CD14-positive monocyte (primary cell): Measurements from ENCODE around the gene LYPLAL1. TPM values are rescaled to one million over a fixed set of nuclear protein-coding genes. Genes with fewer than 3 reads are reported as not detected.

Experiments used
- DNase-seq, 3 donors: peaks; one replicate each; pipeline ENCODE4 v3.0.0-alpha.2; 2011 to 2022
- H2AFZ ChIP-seq: 2 replicates; pipeline ENCODE4 v1.6.0; 2012; ENCODE audit warnings: mild to moderate bottlenecking, low read depth, low read length, inconsistent platforms; ENCODE audit not compliant: insufficient read depth, poor library complexity, severe bottlenecking
- H3K27ac ChIP-seq, 2 donors: 1 replicate in 1 of 2; 2 replicates in 1 of 2; pipeline ENCODE4 v1.5.1; 2012 to 2013; ENCODE audit warnings: low read length in 2 of 2, control low read depth in 1 of 2, inconsistent platforms in 1 of 2, low read depth in 1 of 2, mild to moderate bottlenecking in 1 of 2
- H3K27me3 ChIP-seq, 2 donors: one replicate each; pipeline versions ENCODE4 v1.6.0 to v1.6.1; 2011 to 2013; ENCODE audit warnings: low read length in 2 of 2; ENCODE audit not compliant: control insufficient read depth in 2 of 2, insufficient read depth in 2 of 2
- H3K36me3 ChIP-seq, 2 donors: replicated peaks in 1 of 2; 1 replicate in 1 of 2; 2 replicates in 1 of 2; pipeline versions ENCODE4 v1.5.1 to v1.6.1; 2012 to 2013; ENCODE audit warnings: low read length in 2 of 2, control low read depth in 1 of 2, inconsistent platforms in 1 of 2, mild to moderate bottlenecking in 1 of 2; ENCODE audit not compliant: insufficient read depth in 2 of 2, control insufficient read depth in 1 of 2
- H3K4me1 ChIP-seq, 2 donors: 1 replicate in 1 of 2; 2 replicates in 1 of 2; pipeline versions ENCODE4 v1.5.1 to v1.6.1; 2012 to 2013; ENCODE audit warnings: low read length in 2 of 2, control low read depth in 1 of 2, inconsistent platforms in 1 of 2, mild to moderate bottlenecking in 1 of 2, moderate library complexity in 1 of 2; ENCODE audit not compliant: insufficient read depth in 2 of 2, control insufficient read depth in 1 of 2
- H3K4me2 ChIP-seq: replicated peaks from 2 replicates; pipeline ENCODE3; 2012; ENCODE audit warnings: low read length, moderate library complexity, mild to moderate bottlenecking; ENCODE audit not compliant: poor library complexity, severe bottlenecking; ENCODE audit errors: extremely low read depth
- H3K4me3 ChIP-seq, 3 experiments: fragments of 200-600 bp in 1 of 3; sonication (generic) in 1 of 3; replicated peaks in 1 of 3; 1 replicate in 2 of 3; 2 replicates in 1 of 3; pipeline ENCODE4 v1.5.1; 2011 to 2013; ENCODE audit warnings: low read length in 3 of 3, mild to moderate bottlenecking in 3 of 3, control low read depth in 2 of 3, low read depth in 2 of 3, inconsistent platforms in 1 of 3, moderate library complexity in 1 of 3
- H3K79me2 ChIP-seq: 2 replicates; pipeline ENCODE4 v1.6.0; 2012; ENCODE audit warnings: mild to moderate bottlenecking, control low read depth, inconsistent platforms, low read length, moderate library complexity; ENCODE audit not compliant: insufficient read depth
- H3K9ac ChIP-seq: 2 replicates; pipeline ENCODE4 v1.6.0; 2017; ENCODE audit warnings: low read length, mild to moderate bottlenecking; ENCODE audit not compliant: insufficient read depth, poor library complexity, severe bottlenecking
- H3K9me3 ChIP-seq, 2 donors: replicated peaks in 1 of 2; 1 replicate in 1 of 2; 2 replicates in 1 of 2; pipeline versions ENCODE4 v1.5.1 to v1.6.1; 2012 to 2013; ENCODE audit warnings: low read length in 2 of 2, control low read depth in 1 of 2; ENCODE audit not compliant: control insufficient read depth in 1 of 2, insufficient read depth in 1 of 2
- H4K20me1 ChIP-seq: 2 replicates; pipeline ENCODE4 v1.6.0; 2012; ENCODE audit warnings: mild to moderate bottlenecking, low read length, control low read depth, moderate library complexity; ENCODE audit not compliant: insufficient read depth
- H3K27ac Mint-ChIP-seq, 7 donors: one replicate each; pipeline ENCODE4 v1.8.0; 2020; ENCODE audit warnings: mild to moderate bottlenecking in 7 of 7, mixed read lengths in 7 of 7, moderate library complexity in 6 of 7, inconsistent platforms in 2 of 7
- H3K27me3 Mint-ChIP-seq, 3 donors: one replicate each; pipeline ENCODE4 v1.8.0; 2021 to 2022; ENCODE audit warnings: low read depth in 3 of 3, mild to moderate bottlenecking in 3 of 3, mixed read lengths in 3 of 3, moderate library complexity in 3 of 3, inconsistent platforms in 1 of 3
- H3K36me3 Mint-ChIP-seq, 2 donors: one replicate each; pipeline ENCODE4 v1.8.0; 2020; ENCODE audit warnings: mixed read lengths in 2 of 2, inconsistent platforms in 1 of 2, mild to moderate bottlenecking in 1 of 2
- H3K4me1 Mint-ChIP-seq: one replicate; pipeline ENCODE4 v1.8.0; 2020; ENCODE audit warnings: mild to moderate bottlenecking, mixed read lengths
- H3K4me3 Mint-ChIP-seq, 2 donors: one replicate each; pipeline ENCODE4 v1.8.0; 2020; ENCODE audit warnings: mild to moderate bottlenecking in 2 of 2, mixed read lengths in 2 of 2, moderate library complexity in 1 of 2
- H3K9me3 Mint-ChIP-seq, 7 donors: one replicate each; pipeline ENCODE4 v1.8.0; 2020 to 2022; ENCODE audit warnings: mixed read lengths in 7 of 7, mild to moderate bottlenecking in 6 of 7, moderate library complexity in 6 of 7, inconsistent platforms in 2 of 7
- CTCF ChIP-seq: fragments of 200-600 bp; IDR thresholded peaks from one replicate; pipeline ENCODE4 v1.8.0; 2022; ENCODE audit warnings: antibody characterized with exemption, mild to moderate bottlenecking
- whole genome bisulfite sequencing: methylation state at CpG from one replicate; pipeline ENCODE4 v1.1.5; 2013; ENCODE audit warnings: missing lambda C conversion rate; ENCODE audit not compliant: insufficient coverage; 5-methylcytosine and 5-hydroxymethylcytosine counted together
- intact Hi-C, 2 donors: fragments of 100-400 bp; cut with micrococcal nuclease; formaldehyde crosslinking; loops; one replicate each; pipeline versions ENCODE4 v1.15.0 to v1.15.1; 2023
- polyA plus RNA-seq, 3 donors: library from polyadenylated mRNA; depleted of rRNA in 1 of 3; unstranded in 2 of 3; stranded (reverse) in 1 of 3; fragments of 300-500 nt in 2 of 3; fragments of >200 nt in 1 of 3; fragmentation: Illumina TruSeq in 2 of 3; gene quantifications; 1 replicate in 2 of 3; 2 replicates in 1 of 3; pipeline ENCODE4 v1.2.3, GENCODE V29; 2012 to 2021

The LYPLAL1 gene
- polyA plus RNA-seq, 3 donors = 10.2 to 55.9 (median 36.1) TPM

GRCh38 chr1:219176168-219176567, 2.5 kb downstream of the LYPLAL1 start:
- H3K36me3 ChIP-seq = peaks cover 0 to 2% of the 10 kb centered on the region in 2 donors

GRCh38 chr1:219177363-219177762, 3.7 kb downstream of the LYPLAL1 start:
- Mint-ChIP-seq H3K27ac (peak overlapping the region in 2 of 7 donors; percentile 13 to 54), H3K4me1 (peaks cover 52% of the 10 kb centered on the region), H3K27me3 (peaks cover 0 to 1% (median 0%) of the 10 kb centered on the region in 3 donors), H3K36me3 (peaks cover 22 to 38% of the 10 kb centered on the region in 2 donors), H3K9me3 (no peaks in the 10 kb centered on the region), H3K4me3 (no peak overlapping the region)
- WGBS = 95% methylated on average over 3 of the region's 3 CpGs
- Histone ChIP-seq H3K36me3 (peaks cover 2 to 9% of the 10 kb centered on the region in 2 donors), H3K79me2 (peaks cover 29% of the 10 kb centered on the region), H3K9me3 (no peaks in the 10 kb centered on the region), H2AFZ (no peak overlapping the region), H3K27ac (no peak overlapping the region), H3K4me2 (no peak overlapping the region), H3K9ac (no peak overlapping the region), H4K20me1 (no peaks in the 10 kb centered on the region), H3K4me3 (no peak overlapping the region), H3K4me1 (peaks cover 24 to 42% of the 10 kb centered on the region in 2 donors), H3K27me3 (no peaks in the 10 kb centered on the region)
- DNase-seq = no peak
- intact Hi-C loops = loop anchor here in 1 of 2 donors (10.0 kb wide), 1 partner anchor 833 kb away; the partner anchor contains the start of gene TGFB2
- no peak for TF ChIP-seq CTCF

More at GRCh38 chr1:219176168-219176567, 2.5 kb downstream of the LYPLAL1 start:
- H3K36me3 Mint-ChIP-seq = peaks cover 18 to 30% of the 10 kb centered on the region in 2 donors
- peaks cover 53% of the 10 kb centered on the region for H3K4me1 Mint-ChIP-seq
- no peaks in the 10 kb centered on the region for H3K9me3 ChIP-seq
- intact Hi-C loops = loop anchor here in 1 of 2 donors (10.0 kb wide), 1 partner anchor 831 kb away; the partner anchor contains the start of gene TGFB2
- H4K20me1 ChIP-seq = no peaks in the 10 kb centered on the region
- no peak overlapping the region for H3K4me3 ChIP-seq
- H3K9ac ChIP-seq = no peak overlapping the region
- no peak overlapping the region for H2AFZ ChIP-seq
- peaks cover 0 to 1% (median 0%) of the 10 kb centered on the region in 3 donors for H3K27me3 Mint-ChIP-seq
- no peak for DNase-seq
- no peak overlapping the region for H3K4me3 Mint-ChIP-seq
- H3K9me3 Mint-ChIP-seq = no peaks in the 10 kb centered on the region
- no peaks in the 10 kb centered on the region for H3K27me3 ChIP-seq
- H3K4me2 ChIP-seq = no peak overlapping the region
- WGBS = no CpG with 5 or more reads among the region's 4 CpGs
- H3K27ac Mint-ChIP-seq = peak overlapping the region in 1 of 7 donors; percentile 0
- H3K27ac ChIP-seq = no peak overlapping the region
- peaks cover 23% of the 10 kb centered on the region for H3K79me2 ChIP-seq
- TF ChIP-seq CTCF = no peak
- H3K4me1 ChIP-seq = peaks cover 29 to 42% of the 10 kb centered on the region in 2 donors
